GM12878 (cell line): ENCODE results near the gene LEMD2. TPM values are rescaled to one million over a fixed set of nuclear protein-coding genes. Genes with fewer than 3 reads are reported as not detected.

Source experiments
- MTA2 ChIP-seq: fragments of 450-650 bp; IDR thresholded peaks from 2 replicates; pipeline ENCODE4 v1.6.1; 2016; ENCODE audit warnings: low read depth, mild to moderate bottlenecking, moderate library complexity
- NFXL1 ChIP-seq: fragments of 450-650 bp; IDR thresholded peaks from 2 replicates; pipeline ENCODE4 v1.6.1; 2017; ENCODE audit warnings: antibody characterized with exemption, mild to moderate bottlenecking, borderline replicate concordance
- NFYA ChIP-seq: IDR thresholded peaks from 2 replicates; pipeline ENCODE4 v1.6.1; 2011; ENCODE audit warnings: low read depth, mild to moderate bottlenecking, low read length, improper control_type of control experiment, borderline replicate concordance
- NR2C2 ChIP-seq: IDR thresholded peaks from 2 replicates; pipeline ENCODE4 v1.6.1; 2011; ENCODE audit warnings: borderline replicate concordance, low read depth; ENCODE audit not compliant: control insufficient read depth, insufficient read length
- REST ChIP-seq: IDR thresholded peaks from 2 replicates; pipeline ENCODE4 v1.6.1; 2012; ENCODE audit warnings: mild to moderate bottlenecking, low read depth, low read length
- SRF ChIP-seq, 2 experiments: IDR thresholded peaks; 2 replicates each; pipeline ENCODE4 v1.6.1; 2011; ENCODE audit warnings: low read depth in 2 of 2, low read length in 2 of 2, mild to moderate bottlenecking in 1 of 2, moderate library complexity in 1 of 2
- ZZZ3 ChIP-seq: IDR thresholded peaks from 2 replicates; pipeline ENCODE4 v1.6.1; 2011; ENCODE audit warnings: low read depth; ENCODE audit not compliant: control insufficient read depth, insufficient read length
- polyA plus RNA-seq, 11 experiments: library from polyadenylated mRNA; depleted of rRNA in 4 of 11; unstranded in 6 of 11; stranded (reverse) in 5 of 11; fragments of >200 nt; fragmentation: Nextera tagmentation in 4 of 11; fragmentation: Illumina TruSeq in 1 of 11; extraction: Ambion mirVana in 4 of 11; extraction: Trizol in 1 of 11; gene quantifications; 1 replicate in 1 of 11; 2 replicates in 10 of 11; pipeline versions ENCODE4 v1.2.1 to v1.2.3, GENCODE V29; 2011 to 2016; ENCODE audit warnings: inconsistent platforms in 2 of 11, missing spikeins in 2 of 11, low read depth in 1 of 11
- total RNA-seq, 4 experiments: library from RNA; depleted of rRNA in 3 of 4; stranded (reverse); fragments of >200 nt in 3 of 4; fragmentation: Illumina TruSeq in 1 of 4; extraction: Trizol in 1 of 4; gene quantifications; 2 replicates each; pipeline versions ENCODE4 v1.2.1 to v1.2.3, GENCODE V29; 2013 to 2021
- TF ChIP-seq, protein P1 (sequence below): fragments of 450-650 bp; conservative IDR thresholded peaks from 2 replicates; pipeline ENCODE4 v1.6.1; 2017; ENCODE audit warnings: mild to moderate bottlenecking, moderate library complexity
- TF ChIP-seq, protein P2 (sequence below): IDR thresholded peaks from 2 replicates; pipeline ENCODE4 v1.6.1; 2011; ENCODE audit warnings: borderline replicate concordance, low read depth, mild to moderate bottlenecking, moderate library complexity, low read length; ENCODE audit not compliant: insufficient read depth, poor library complexity, severe bottlenecking
- TF ChIP-seq, protein P3 (sequence below): IDR thresholded peaks from 2 replicates; pipeline ENCODE4 v1.6.1; 2012; ENCODE audit warnings: low read depth, low read length, improper control_type of control experiment

LEMD2 gene
- total and polyA plus RNA-seq, 10 of the 15 experiments (the other 5 are each of a cell fraction or from before 2014, with no cell fraction given) = 0.45 to 47.1 (median 22.8) TPM

DNA sequence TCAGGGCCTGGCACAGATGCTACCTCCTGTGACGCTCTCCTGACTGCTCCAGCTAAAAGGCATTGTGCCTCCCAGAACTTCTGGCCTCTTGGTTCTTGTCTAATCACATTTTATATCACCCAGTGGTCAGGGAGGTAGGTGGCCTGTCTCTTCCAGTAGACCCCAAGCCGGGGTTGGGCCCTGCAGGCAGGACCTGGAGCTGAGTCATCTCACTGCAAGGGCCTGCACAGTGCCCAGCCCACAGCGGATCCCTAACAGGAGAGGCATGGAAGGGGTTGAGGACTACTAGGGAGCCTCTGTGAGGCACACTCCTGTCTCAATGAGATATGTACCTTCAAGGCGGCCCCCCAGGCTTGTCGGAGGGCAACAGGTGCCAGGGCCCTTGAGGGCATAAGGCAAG lies 6.4 kb downstream of the LEMD2 start (continued):
- no peak for TF ChIP-seq REST
- TF ChIP-seq SRF (IDR thresholded peaks at IDR 0.05; ENCODE audit: low read depth in 2 of 2, low read length in 2 of 2) = no peak
- no peak for TF ChIP-seq NFYA
- TF ChIP-seq ZZZ3 = no peak
- TF ChIP-seq, protein P1, sequence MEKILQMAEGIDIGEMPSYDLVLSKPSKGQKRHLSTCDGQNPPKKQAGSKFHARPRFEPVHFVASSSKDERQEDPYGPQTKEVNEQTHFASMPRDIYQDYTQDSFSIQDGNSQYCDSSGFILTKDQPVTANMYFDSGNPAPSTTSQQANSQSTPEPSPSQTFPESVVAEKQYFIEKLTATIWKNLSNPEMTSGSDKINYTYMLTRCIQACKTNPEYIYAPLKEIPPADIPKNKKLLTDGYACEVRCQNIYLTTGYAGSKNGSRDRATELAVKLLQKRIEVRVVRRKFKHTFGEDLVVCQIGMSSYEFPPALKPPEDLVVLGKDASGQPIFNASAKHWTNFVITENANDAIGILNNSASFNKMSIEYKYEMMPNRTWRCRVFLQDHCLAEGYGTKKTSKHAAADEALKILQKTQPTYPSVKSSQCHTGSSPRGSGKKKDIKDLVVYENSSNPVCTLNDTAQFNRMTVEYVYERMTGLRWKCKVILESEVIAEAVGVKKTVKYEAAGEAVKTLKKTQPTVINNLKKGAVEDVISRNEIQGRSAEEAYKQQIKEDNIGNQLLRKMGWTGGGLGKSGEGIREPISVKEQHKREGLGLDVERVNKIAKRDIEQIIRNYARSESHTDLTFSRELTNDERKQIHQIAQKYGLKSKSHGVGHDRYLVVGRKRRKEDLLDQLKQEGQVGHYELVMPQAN = no peak
- TF ChIP-seq MTA2 = no peak
- no peak for TF ChIP-seq NFXL1
- TF ChIP-seq NR2C2 = no peak
- TF ChIP-seq, protein P2, sequence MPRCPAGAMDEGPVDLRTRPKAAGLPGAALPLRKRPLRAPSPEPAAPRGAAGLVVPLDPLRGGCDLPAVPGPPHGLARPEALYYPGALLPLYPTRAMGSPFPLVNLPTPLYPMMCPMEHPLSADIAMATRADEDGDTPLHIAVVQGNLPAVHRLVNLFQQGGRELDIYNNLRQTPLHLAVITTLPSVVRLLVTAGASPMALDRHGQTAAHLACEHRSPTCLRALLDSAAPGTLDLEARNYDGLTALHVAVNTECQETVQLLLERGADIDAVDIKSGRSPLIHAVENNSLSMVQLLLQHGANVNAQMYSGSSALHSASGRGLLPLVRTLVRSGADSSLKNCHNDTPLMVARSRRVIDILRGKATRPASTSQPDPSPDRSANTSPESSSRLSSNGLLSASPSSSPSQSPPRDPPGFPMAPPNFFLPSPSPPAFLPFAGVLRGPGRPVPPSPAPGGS = no peak
- TF ChIP-seq, protein P3, sequence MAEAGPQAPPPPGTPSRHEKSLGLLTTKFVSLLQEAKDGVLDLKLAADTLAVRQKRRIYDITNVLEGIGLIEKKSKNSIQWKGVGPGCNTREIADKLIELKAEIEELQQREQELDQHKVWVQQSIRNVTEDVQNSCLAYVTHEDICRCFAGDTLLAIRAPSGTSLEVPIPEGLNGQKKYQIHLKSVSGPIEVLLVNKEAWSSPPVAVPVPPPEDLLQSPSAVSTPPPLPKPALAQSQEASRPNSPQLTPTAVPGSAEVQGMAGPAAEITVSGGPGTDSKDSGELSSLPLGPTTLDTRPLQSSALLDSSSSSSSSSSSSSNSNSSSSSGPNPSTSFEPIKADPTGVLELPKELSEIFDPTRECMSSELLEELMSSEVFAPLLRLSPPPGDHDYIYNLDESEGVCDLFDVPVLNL = no peak
